HepG2 (cell line): ENCODE results near the gene NKX1-2. TPM values are rescaled to one million over a fixed set of nuclear protein-coding genes. Genes with fewer than 3 reads are reported as not detected.

ENCODE experiments used
- ARID5B ChIP-seq: IDR thresholded peaks from 2 replicates; pipeline ENCODE4 v1.4.0; 2020; ENCODE audit warnings: mild to moderate bottlenecking, missing genetic modification reagents
- CBFB ChIP-seq: sonication (generic); formaldehyde crosslinking; IDR thresholded peaks from 2 replicates; pipeline ENCODE4 v1.4.0; 2020; ENCODE audit warnings: missing genetic modification reagents
- FOXP4 ChIP-seq: sonication (generic); formaldehyde crosslinking; IDR thresholded peaks from 2 replicates; pipeline ENCODE4 v1.4.0; 2020; ENCODE audit warnings: missing genetic modification reagents
- IKZF5 ChIP-seq: IDR thresholded peaks from 2 replicates; pipeline ENCODE4 v1.6.1; 2018; ENCODE audit warnings: missing genetic modification reagents, mild to moderate bottlenecking, missing compliant biosample characterization
- NR2C2 ChIP-seq: sonication (generic); formaldehyde crosslinking; IDR thresholded peaks from 2 replicates; pipeline ENCODE4 v1.4.0; 2020; ENCODE audit warnings: missing genetic modification reagents, mild to moderate bottlenecking, moderate library complexity, borderline replicate concordance
- NR2F1 ChIP-seq, 2 experiments: fragments of 450-650 bp in 1 of 2; formaldehyde crosslinking in 1 of 2; IDR thresholded peaks; 2 replicates each; pipeline versions ENCODE4 v1.5.0 to v1.6.1; 2016 to 2020; ENCODE audit warnings: mild to moderate bottlenecking in 1 of 2, missing compliant biosample characterization in 1 of 2, missing genetic modification reagents in 1 of 2, moderate library complexity in 1 of 2
- RARA ChIP-seq: IDR thresholded peaks from 2 replicates; pipeline ENCODE4 v1.6.1; 2016; ENCODE audit warnings: missing genetic modification reagents, missing compliant biosample characterization
- TARDBP ChIP-seq: sonication (generic); formaldehyde crosslinking; IDR thresholded peaks from 2 replicates; pipeline ENCODE4 v1.8.0; 2022; ENCODE audit warnings: mild to moderate bottlenecking, missing genetic modification reagents
- TFAP4 ChIP-seq: sonication (generic); IDR thresholded peaks from 2 replicates; pipeline ENCODE4 v1.6.1; 2016; ENCODE audit warnings: low read depth, borderline replicate concordance
- ZBED4 ChIP-seq: sonication (generic); formaldehyde crosslinking; IDR thresholded peaks from 2 replicates; pipeline ENCODE4 v1.4.0; 2020; ENCODE audit warnings: missing genetic modification reagents, borderline replicate concordance
- ZNF205 ChIP-seq: IDR thresholded peaks from 2 replicates; pipeline ENCODE4 v1.6.1; 2018; ENCODE audit warnings: missing biosample characterization, missing genetic modification reagents
- ZNF331 ChIP-seq: sonication (generic); formaldehyde crosslinking; IDR thresholded peaks from 2 replicates; pipeline ENCODE4 v1.4.0; 2020; ENCODE audit warnings: missing genetic modification reagents
- ZNF33A ChIP-seq: sonication (generic); formaldehyde crosslinking; IDR thresholded peaks from 2 replicates; pipeline ENCODE4 v1.5.1; 2020; ENCODE audit warnings: missing genetic modification reagents, mild to moderate bottlenecking, moderate library complexity, borderline replicate concordance
- ZNF597 ChIP-seq: sonication (generic); formaldehyde crosslinking; IDR thresholded peaks from 2 replicates; pipeline ENCODE4 v1.5.0; 2020; ENCODE audit warnings: missing genetic modification reagents
- polyA plus RNA-seq, 8 experiments: library from polyadenylated mRNA; depleted of rRNA in 3 of 8; stranded (reverse) in 7 of 8; unstranded in 1 of 8; fragments of >200 nt; fragmentation: Illumina TruSeq in 4 of 8; extraction: Trizol in 4 of 8; gene quantifications; 2 replicates each; pipeline versions ENCODE4 v1.2.1 to v1.2.3, GENCODE V29; 2011 to 2016; ENCODE audit warnings: low read depth in 4 of 8, missing spikeins in 1 of 8, mixed read lengths in 1 of 8; ENCODE audit not compliant: insufficient read depth in 1 of 8
- total RNA-seq, 5 experiments: library from RNA; depleted of rRNA; stranded (reverse); fragments of >200 nt; fragmentation: Illumina TruSeq; extraction: Trizol; gene quantifications; 2 replicates each; pipeline ENCODE4 v1.2.3, GENCODE V29; 2016; ENCODE audit warnings: low read depth in 1 of 5

The NKX1-2 gene
- total and polyA plus RNA-seq, 2 of the 13 experiments (the other 11 are each of a cell fraction or from before 2014, with no cell fraction given): not detected

GRCh38 chr10:124476043-124476725, 26.3 kb upstream of the NKX1-2 start (continued):
- TF ChIP-seq ZBED4 (CRISPR knock-in tag) (peak; percentile 67; the same call in 1 of the 2 replicates), CBFB (0 out of 2 replicates have a peak, but pooled peaks have one; percentile 48), NR2F1 (CRISPR knock-in tag; IDR thresholded peaks at IDR 0.05) (peak; percentile 50 to 60; a peak in 2 of 4 replicates), ZNF205 (0 out of 2 replicates have a peak, but pooled peaks have one; percentile 34), TARDBP (CRISPR knock-in tag) (peak; percentile 48; the same call in 1 of the 2 replicates), RARA (peak; percentile 95), TFAP4 (peak; percentile 96), ZNF331 (CRISPR knock-in tag) (peak; percentile 36; the same call in 1 of the 2 replicates), FOXP4 (CRISPR knock-in tag) (0 out of 2 replicates have a peak, but pooled peaks have one; percentile 46), ZNF33A (no peak), ZNF597 (CRISPR knock-in tag) (no peak), ARID5B (CRISPR knock-in tag) (peak; percentile 84), IKZF5 (peak; percentile 59; the same call in 1 of the 2 replicates), NR2C2 (peak; percentile 43; the same call in 1 of the 2 replicates)
